DND-41 (cell line): ENCODE results near the gene APOBEC4.

Source experiments
- ATAC-seq: fragments of 200-7000 bp; cut with Tn5 transposase; 3 replicates; pipeline ENCODE4 v1.9.1; 2021; ENCODE audit warnings: low read depth; ENCODE audit not compliant: insufficient read depth
- DNase-seq: peaks from one replicate; pipeline ENCODE4 v3.0.0-alpha.2; 2020
- H2AFZ ChIP-seq: 2 replicates; pipeline ENCODE4 v1.6.0; 2012; ENCODE audit warnings: low read depth, low read length
- H3K27ac ChIP-seq: 2 replicates; pipeline ENCODE4 v1.5.1; 2012; ENCODE audit warnings: low read length, inconsistent platforms
- H3K27me3 ChIP-seq: fragments of 200-600 bp; sonication (generic); 2 replicates; pipeline ENCODE4 v1.6.0; 2012; ENCODE audit warnings: low read length, mild to moderate bottlenecking, inconsistent platforms; ENCODE audit not compliant: insufficient read depth, poor library complexity
- H3K36me3 ChIP-seq: 2 replicates; pipeline ENCODE4 v1.5.1; 2012; ENCODE audit warnings: low read length, inconsistent platforms; ENCODE audit not compliant: insufficient read depth
- H3K4me1 ChIP-seq: 2 replicates; pipeline ENCODE4 v1.5.1; 2012; ENCODE audit warnings: mild to moderate bottlenecking, low read length; ENCODE audit not compliant: insufficient read depth
- H3K4me2 ChIP-seq: 2 replicates; pipeline ENCODE4 v1.6.0; 2012; ENCODE audit warnings: mild to moderate bottlenecking, moderate library complexity, low read length, inconsistent platforms; ENCODE audit not compliant: insufficient read depth
- H3K4me3 ChIP-seq, 2 experiments: fragments of 200-600 bp in 1 of 2; shearing (Covaris generic) in 1 of 2; 2 replicates each; pipeline ENCODE4 v1.5.1; 2012 to 2016; ENCODE audit warnings: inconsistent platforms in 2 of 2, low read length in 2 of 2, mild to moderate bottlenecking in 2 of 2, low read depth in 1 of 2, moderate library complexity in 1 of 2
- H3K79me2 ChIP-seq: 2 replicates; pipeline ENCODE4 v1.6.0; 2012; ENCODE audit warnings: low read length, inconsistent platforms; ENCODE audit not compliant: insufficient read depth
- H3K9ac ChIP-seq: 2 replicates; pipeline ENCODE4 v1.6.0; 2012; ENCODE audit warnings: low read depth, mild to moderate bottlenecking, inconsistent platforms, low read length, moderate library complexity
- H3K9me3 ChIP-seq: 2 replicates; pipeline ENCODE4 v1.5.1; 2012; ENCODE audit warnings: low read length, moderate library complexity, mild to moderate bottlenecking, inconsistent platforms; ENCODE audit not compliant: insufficient read depth, severe bottlenecking
- H4K20me1 ChIP-seq: 2 replicates; pipeline ENCODE4 v1.6.0; 2012; ENCODE audit warnings: low read length; ENCODE audit not compliant: insufficient read depth
- EZH2 ChIP-seq: IDR thresholded peaks from 3 replicates; pipeline ENCODE4 v1.6.1; 2012; ENCODE audit warnings: borderline replicate concordance, low read depth, mild to moderate bottlenecking, moderate library complexity, low read length, inconsistent platforms; ENCODE audit not compliant: severe bottlenecking
- TF ChIP-seq, protein P1 (sequence below): IDR thresholded peaks from 2 replicates; pipeline ENCODE4 v1.5.1; 2012; ENCODE audit warnings: borderline replicate concordance, low read length, moderate library complexity, mild to moderate bottlenecking; ENCODE audit not compliant: poor library complexity, severe bottlenecking; ENCODE audit errors: extremely low read depth

APOBEC4 gene

DNA sequence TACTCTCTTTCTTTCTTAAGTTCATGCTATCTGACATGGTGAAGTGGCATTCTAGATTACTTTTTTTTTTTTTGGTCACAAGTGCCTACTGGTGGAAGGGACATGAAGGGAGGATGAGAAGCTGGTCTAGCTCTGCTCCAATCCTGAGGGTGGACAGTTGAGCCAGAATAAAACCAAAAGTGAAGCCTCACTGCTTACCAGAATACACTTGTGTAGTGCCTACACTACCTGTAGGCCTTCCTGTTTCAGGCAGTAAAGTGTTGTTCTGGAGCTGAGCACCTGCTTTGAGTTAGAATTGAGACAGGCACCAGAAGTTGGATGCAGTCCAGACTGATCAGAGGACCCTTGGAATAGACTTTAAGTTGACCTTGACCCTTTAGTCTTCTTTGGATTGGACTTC lies 40.4 kb upstream of the APOBEC4 start:
- no peak overlapping the region for H3K9ac ChIP-seq
- TF ChIP-seq, protein P1, sequence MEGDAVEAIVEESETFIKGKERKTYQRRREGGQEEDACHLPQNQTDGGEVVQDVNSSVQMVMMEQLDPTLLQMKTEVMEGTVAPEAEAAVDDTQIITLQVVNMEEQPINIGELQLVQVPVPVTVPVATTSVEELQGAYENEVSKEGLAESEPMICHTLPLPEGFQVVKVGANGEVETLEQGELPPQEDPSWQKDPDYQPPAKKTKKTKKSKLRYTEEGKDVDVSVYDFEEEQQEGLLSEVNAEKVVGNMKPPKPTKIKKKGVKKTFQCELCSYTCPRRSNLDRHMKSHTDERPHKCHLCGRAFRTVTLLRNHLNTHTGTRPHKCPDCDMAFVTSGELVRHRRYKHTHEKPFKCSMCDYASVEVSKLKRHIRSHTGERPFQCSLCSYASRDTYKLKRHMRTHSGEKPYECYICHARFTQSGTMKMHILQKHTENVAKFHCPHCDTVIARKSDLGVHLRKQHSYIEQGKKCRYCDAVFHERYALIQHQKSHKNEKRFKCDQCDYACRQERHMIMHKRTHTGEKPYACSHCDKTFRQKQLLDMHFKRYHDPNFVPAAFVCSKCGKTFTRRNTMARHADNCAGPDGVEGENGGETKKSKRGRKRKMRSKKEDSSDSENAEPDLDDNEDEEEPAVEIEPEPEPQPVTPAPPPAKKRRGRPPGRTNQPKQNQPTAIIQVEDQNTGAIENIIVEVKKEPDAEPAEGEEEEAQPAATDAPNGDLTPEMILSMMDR: no peak
- no peak for TF ChIP-seq EZH2
- no peak overlapping the region for H3K27ac ChIP-seq

DNA sequence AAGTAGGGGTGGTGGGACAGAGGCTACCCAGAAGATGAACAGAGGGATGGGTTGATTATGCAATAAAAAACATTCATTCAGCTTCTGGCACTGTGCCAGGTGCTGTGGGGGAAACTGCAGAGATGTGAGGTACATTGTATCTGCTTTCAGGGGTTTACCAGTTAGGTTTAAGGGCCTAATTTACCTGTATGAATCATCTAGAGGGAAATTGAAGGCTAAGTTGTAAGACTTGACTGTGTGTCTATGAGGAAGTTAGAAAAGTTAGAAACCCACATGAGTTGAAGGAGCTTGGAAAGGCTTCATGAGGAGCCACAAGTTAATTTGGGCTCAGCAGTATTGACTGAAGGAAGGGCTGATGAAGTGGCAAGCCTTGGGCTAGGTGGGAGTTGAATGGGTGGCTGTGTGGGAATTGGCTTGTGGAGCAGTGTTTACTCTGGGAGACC lies 36.7 kb upstream of the APOBEC4 start:
- no peaks in the 10 kb centered on the region for H3K9me3 ChIP-seq
- H3K4me2 ChIP-seq: no peak overlapping the region
- ATAC-seq (no peak), DNase-seq (no peak)
- no peak overlapping the region for H3K9ac ChIP-seq
- no peaks in the 10 kb centered on the region for H4K20me1 ChIP-seq
- H3K4me1 ChIP-seq: no peaks in the 10 kb centered on the region
- TF ChIP-seq EZH2: no peak
- TF ChIP-seq, protein P1: no peak
- H2AFZ ChIP-seq: no peak overlapping the region
- H3K27ac ChIP-seq: no peak overlapping the region
- H3K79me2 ChIP-seq: no peaks in the 10 kb centered on the region
- no peaks in the 10 kb centered on the region for H3K36me3 ChIP-seq
- no peak overlapping the region for H3K4me3 ChIP-seq
- H3K27me3 ChIP-seq: no peaks in the 10 kb centered on the region

More for the DNA sequence above, 40.4 kb upstream of the APOBEC4 start:
- no peaks in the 10 kb centered on the region for H3K9me3 ChIP-seq
- H3K4me1 ChIP-seq: no peaks in the 10 kb centered on the region
- no peak overlapping the region for H3K4me2 ChIP-seq
- H3K79me2 ChIP-seq: no peaks in the 10 kb centered on the region
- no peaks in the 10 kb centered on the region for H3K27me3 ChIP-seq
- no peak for DNase-seq
- no peaks in the 10 kb centered on the region for H4K20me1 ChIP-seq
- no peaks in the 10 kb centered on the region for H3K36me3 ChIP-seq
- no peak for ATAC-seq
- no peak overlapping the region for H3K4me3 ChIP-seq
- H2AFZ ChIP-seq: no peak overlapping the region

DNA sequence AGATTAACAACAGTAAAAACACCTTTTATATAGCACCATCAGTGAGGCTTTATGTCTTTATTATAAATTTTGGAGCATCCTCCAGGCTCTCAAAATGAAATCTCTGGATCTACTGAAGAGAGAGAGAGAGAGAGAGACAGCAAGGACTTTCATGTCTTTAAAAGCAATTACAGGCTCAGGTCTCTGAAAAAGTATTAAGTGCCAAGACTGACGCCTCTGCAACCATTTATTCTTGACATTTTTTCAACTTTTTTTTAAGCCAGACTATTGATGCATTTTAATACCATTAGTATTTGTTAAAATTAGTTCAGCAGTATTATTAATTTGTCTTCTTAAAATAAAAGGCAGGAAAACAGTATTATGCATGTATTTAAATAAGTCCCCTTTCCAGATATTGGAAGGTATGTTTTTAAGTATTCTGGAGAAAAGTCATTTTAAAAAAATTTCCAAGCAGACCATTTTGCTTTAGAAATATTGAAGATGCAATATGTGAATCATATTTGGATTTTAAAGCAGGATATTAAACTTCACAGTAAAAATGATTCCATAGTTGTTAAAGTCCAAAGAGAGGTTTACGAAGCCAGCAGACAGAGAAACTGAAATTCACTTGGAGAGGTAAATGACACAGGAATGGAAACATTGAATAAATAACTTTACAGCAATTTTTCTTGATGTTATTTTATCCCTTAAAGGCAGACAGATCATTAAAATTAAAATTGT lies 35.4 kb upstream of the APOBEC4 start:
- H3K9me3 ChIP-seq: no peaks in the 10 kb centered on the region
- H3K4me2 ChIP-seq: no peak overlapping the region
- ATAC-seq: no peak

More for the DNA sequence above, 35.4 kb upstream of the APOBEC4 start:
- Histone ChIP-seq H2AFZ (no peak overlapping the region), H3K4me1 (no peaks in the 10 kb centered on the region), H3K36me3 (no peaks in the 10 kb centered on the region), H3K9ac (no peak overlapping the region), H3K27me3 (no peaks in the 10 kb centered on the region), H4K20me1 (no peaks in the 10 kb centered on the region), H3K27ac (no peak overlapping the region), H3K4me3 (no peak overlapping the region), H3K79me2 (no peaks in the 10 kb centered on the region)
- no peak for DNase-seq
- TF ChIP-seq, protein P1: no peak
- no peak for TF ChIP-seq EZH2
